ENCODE results near the gene FCN2.

FCN2 gene

DNA sequence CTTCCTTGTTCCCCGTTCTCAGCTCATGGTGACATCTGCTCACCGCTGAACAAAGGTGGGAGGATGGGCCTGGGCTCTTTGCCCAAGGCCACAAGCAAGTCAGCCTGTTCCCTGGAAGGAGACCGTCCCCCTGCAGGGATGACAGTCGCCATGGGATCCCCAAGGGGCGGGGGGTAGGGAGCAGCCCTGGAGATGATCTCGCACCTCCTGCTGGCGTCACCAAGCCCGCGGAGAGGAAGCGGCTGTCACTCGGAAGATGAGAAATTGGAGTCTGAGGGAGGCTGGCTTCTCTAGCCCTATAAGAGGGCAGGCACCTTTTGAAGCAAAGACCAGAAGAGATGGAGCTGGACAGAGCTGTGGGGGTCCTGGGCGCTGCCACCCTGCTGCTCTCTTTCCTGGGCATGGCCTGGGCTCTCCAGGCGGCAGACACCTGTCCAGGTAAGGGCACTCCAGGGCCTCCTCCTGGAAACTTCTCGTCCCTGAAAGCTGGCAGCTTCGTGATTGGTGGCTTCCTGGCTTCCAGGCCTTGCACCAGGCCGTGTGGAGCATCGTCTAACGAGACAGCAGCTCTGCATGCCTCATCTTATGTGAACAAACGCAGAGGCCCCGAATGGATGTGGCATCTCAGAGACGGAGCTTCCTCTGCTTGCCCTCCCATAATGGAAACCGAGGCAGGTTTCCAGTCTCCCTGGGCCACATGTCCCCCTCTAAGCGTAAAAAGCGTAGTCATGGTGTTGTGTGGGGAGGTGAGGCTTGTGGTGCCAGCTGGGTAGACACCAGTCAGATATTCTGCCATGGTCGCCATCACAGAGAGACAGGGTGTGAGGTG is at the start of gene FCN2:
Gene FCN2, plus strand, starts transcription at position 327 of the 829 bp plus-strand sequence. Its CDS starts 12 bp downstream, at position 339.
- Histone ChIP-seq H3K36me3 (ENCODE audit: insufficient read depth, low read length) (no peaks in the 10 kb centered on the region), H3K9ac (ENCODE audit: low read depth, low read length) (no peak within 1 kb of the TSS), H3K4me1 (ENCODE audit: insufficient read depth, low read length) (no peaks in the 10 kb centered on the region), H3K9me3 (ENCODE audit: control insufficient read depth, insufficient read depth, low read length) (no peaks in the 10 kb centered on the region)

DNA sequence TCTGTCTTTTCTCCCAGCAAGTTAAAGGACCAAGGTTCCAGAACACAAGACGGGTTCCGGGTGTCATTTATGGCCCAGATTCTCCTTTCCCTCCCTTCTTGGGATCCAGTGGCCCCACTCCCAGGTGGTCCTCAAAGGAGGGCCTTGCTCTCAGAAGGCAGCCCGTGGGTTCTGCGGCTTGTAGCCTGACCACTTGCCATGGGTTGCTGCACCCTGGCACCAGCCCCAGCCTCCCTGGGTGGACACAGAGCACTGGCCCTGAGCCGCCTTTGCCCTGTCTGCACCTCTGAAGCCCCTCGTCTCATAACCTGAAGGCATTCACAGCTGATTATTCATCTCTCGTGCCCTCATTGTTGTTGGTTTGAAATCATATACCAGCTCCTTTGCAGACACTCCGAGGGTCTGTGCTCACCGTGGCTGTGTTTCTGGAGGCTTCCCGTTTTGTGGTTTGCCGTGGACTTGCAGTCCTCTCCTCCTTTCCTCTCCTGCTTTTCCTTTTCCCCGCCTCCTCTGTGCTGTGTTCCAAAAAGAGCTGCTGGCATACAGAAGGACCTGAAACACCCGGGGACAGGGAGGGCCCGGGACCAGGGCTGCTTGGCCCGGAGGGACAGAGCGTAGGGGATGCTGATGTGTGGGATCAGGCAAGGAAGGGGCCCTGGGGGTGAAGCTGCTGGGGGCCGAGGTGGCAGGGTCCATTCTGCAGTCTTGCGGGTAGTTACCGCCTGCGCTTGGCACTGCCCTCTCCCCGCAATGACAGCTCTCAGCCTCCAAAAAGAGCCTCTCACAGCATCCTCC is 49.5 kb upstream of the FCN2 start:
- Histone ChIP-seq H3K36me3 (ENCODE audit: insufficient read depth, low read length) (no peaks in the 10 kb centered on the region), H3K9me3 (ENCODE audit: control insufficient read depth, insufficient read depth, low read length) (no peaks in the 10 kb centered on the region), H3K4me1 (ENCODE audit: insufficient read depth, low read length) (no peaks in the 10 kb centered on the region), H3K9ac (ENCODE audit: low read depth, low read length) (no peak overlapping the region)

GRCh38 chr9:134832471-134832870 is 48.1 kb upstream of the FCN2 start:
- Histone ChIP-seq H3K36me3 (ENCODE audit: insufficient read depth, low read length) (no peaks in the 10 kb centered on the region), H3K9ac (ENCODE audit: low read depth, low read length) (no peak overlapping the region), H3K4me1 (ENCODE audit: insufficient read depth, low read length) (no peaks in the 10 kb centered on the region)

GRCh38 chr9:134833294-134833880 is 47.2 kb upstream of the FCN2 start:
- H3K36me3 ChIP-seq (ENCODE audit: insufficient read depth, low read length) = no peaks in the 10 kb centered on the region

More at GRCh38 chr9:134832471-134832870, 48.1 kb upstream of the FCN2 start:
- H3K9me3 ChIP-seq (ENCODE audit: control insufficient read depth, insufficient read depth, low read length) = no peaks in the 10 kb centered on the region

DNA sequence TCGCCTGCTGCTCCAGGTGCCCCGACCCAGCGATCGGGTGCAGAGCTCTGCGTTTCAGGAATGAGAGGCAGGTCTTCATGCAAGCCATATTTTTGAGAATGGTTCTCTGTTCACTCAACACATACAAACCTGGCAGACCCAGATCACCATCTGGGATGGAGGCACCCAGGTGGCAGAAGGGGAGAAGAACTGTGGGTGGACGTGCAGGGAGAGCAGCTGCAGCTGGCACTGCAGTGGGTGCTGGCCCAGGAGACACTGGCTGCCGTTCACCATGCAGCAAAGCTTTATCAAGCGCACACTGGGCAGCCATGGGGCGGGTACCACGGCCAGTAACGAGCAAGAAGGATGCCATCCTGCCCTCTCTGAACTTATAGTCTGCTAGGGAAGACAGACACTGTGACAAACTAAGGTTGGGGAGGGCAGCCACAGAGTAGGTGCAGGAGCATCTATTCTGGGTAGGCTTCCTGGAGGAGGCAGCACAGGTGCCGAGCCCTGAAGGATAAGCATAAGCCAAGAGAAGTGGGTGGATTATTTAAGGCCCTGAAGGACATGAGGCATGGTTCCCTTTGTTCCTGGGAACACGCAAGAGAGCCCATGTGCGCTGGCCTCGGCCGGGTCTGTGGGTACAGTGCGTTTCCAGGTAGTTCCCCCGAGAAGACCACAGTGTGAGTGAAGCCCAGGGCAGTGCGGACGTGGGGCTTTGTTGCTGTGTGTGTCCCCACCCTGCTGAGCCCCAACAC is 46.2 kb upstream of the FCN2 start:
- no peaks in the 10 kb centered on the region for H3K36me3 ChIP-seq (ENCODE audit: insufficient read depth, low read length)

More at GRCh38 chr9:134833294-134833880, 47.2 kb upstream of the FCN2 start:
- Histone ChIP-seq H3K4me1 (ENCODE audit: insufficient read depth, low read length) (no peaks in the 10 kb centered on the region), H3K9me3 (ENCODE audit: control insufficient read depth, insufficient read depth, low read length) (no peaks in the 10 kb centered on the region), H3K9ac (ENCODE audit: low read depth, low read length) (no peak overlapping the region)

GRCh38 chr9:134834957-134835419 is 45.6 kb upstream of the FCN2 start:
- Histone ChIP-seq H3K9me3 (ENCODE audit: control insufficient read depth, insufficient read depth, low read length) (no peaks in the 10 kb centered on the region), H3K36me3 (ENCODE audit: insufficient read depth, low read length) (no peaks in the 10 kb centered on the region), H3K4me1 (ENCODE audit: insufficient read depth, low read length) (no peaks in the 10 kb centered on the region), H3K9ac (ENCODE audit: low read depth, low read length) (no peak overlapping the region)

More for the DNA sequence above, 46.2 kb upstream of the FCN2 start:
- Histone ChIP-seq H3K9ac (ENCODE audit: low read depth, low read length) (no peak overlapping the region), H3K9me3 (ENCODE audit: control insufficient read depth, insufficient read depth, low read length) (no peaks in the 10 kb centered on the region), H3K4me1 (ENCODE audit: insufficient read depth, low read length) (no peaks in the 10 kb centered on the region)

DNA sequence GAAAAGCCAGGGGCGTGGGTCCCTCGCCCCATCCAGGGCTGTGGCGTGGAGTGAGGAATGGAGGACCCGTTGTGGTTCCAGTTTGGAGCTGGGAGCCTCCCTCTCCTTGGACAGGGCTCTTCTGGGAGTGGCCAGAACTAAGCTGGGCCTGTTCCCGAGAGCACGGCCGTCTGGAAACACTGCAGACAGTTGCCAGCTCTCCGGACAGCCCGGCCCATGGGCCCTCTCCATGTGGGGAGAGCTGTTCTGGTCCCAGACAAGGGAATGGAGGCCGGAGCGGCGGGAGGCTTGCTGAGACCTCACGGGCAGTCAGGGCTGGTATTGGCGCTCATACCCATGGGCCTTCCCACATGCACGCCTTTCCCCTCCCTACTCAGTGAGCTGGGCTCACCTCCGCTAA is 45.2 kb upstream of the FCN2 start:
- H3K4me1 ChIP-seq (ENCODE audit: insufficient read depth, low read length) = no peaks in the 10 kb centered on the region
- H3K36me3 ChIP-seq (ENCODE audit: insufficient read depth, low read length) = no peaks in the 10 kb centered on the region
- H3K9me3 ChIP-seq (ENCODE audit: control insufficient read depth, insufficient read depth, low read length) = no peaks in the 10 kb centered on the region
- no peak overlapping the region for H3K9ac ChIP-seq (ENCODE audit: low read depth, low read length)

GRCh38 chr9:134835987-134836386 is 44.6 kb upstream of the FCN2 start:
- no peaks in the 10 kb centered on the region for H3K4me1 ChIP-seq (ENCODE audit: insufficient read depth, low read length)
- no peak overlapping the region for H3K9ac ChIP-seq (ENCODE audit: low read depth, low read length)
- no peaks in the 10 kb centered on the region for H3K36me3 ChIP-seq (ENCODE audit: insufficient read depth, low read length)
- H3K9me3 ChIP-seq (ENCODE audit: control insufficient read depth, insufficient read depth, low read length) = no peaks in the 10 kb centered on the region

- Histone ChIP-seq H3K9ac (ENCODE audit: low read depth, low read length) (no peak overlapping the region), H3K9me3 (ENCODE audit: control insufficient read depth, insufficient read depth, low read length) (no peaks in the 10 kb centered on the region), H3K36me3 (ENCODE audit: insufficient read depth, low read length) (no peaks in the 10 kb centered on the region), H3K4me1 (ENCODE audit: insufficient read depth, low read length) (no peaks in the 10 kb centered on the region)
Observed at GRCh38 chr9:134836406-134836970, 44.1 kb upstream of the FCN2 start.

DNA sequence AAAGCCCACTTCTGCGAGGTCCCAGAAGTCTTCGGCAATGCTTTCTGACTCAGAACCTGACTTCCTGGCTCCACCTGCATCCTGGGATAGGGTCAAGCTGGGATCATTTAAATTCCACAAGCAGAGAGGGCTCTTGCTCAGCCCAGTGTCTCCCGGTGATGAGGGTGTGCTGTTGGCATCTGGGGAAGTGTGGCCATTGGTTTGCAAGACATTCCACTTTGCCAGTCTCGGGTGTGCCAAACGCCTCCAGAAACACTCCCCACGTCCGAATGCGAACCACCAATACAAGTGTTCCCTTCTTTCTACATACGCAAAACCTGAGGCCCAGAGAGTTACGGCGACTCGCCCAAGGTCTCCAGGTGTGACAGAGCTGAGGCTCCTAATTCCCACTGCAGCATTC is 43.1 kb upstream of the FCN2 start:
- no peaks in the 10 kb centered on the region for H3K4me1 ChIP-seq (ENCODE audit: insufficient read depth, low read length)
- H3K9me3 ChIP-seq (ENCODE audit: control insufficient read depth, insufficient read depth, low read length) = no peaks in the 10 kb centered on the region
- H3K9ac ChIP-seq (ENCODE audit: low read depth, low read length) = no peak overlapping the region
- no peaks in the 10 kb centered on the region; the same call in 1 of the 2 replicates for H3K36me3 ChIP-seq (ENCODE audit: insufficient read depth, low read length)

DNA sequence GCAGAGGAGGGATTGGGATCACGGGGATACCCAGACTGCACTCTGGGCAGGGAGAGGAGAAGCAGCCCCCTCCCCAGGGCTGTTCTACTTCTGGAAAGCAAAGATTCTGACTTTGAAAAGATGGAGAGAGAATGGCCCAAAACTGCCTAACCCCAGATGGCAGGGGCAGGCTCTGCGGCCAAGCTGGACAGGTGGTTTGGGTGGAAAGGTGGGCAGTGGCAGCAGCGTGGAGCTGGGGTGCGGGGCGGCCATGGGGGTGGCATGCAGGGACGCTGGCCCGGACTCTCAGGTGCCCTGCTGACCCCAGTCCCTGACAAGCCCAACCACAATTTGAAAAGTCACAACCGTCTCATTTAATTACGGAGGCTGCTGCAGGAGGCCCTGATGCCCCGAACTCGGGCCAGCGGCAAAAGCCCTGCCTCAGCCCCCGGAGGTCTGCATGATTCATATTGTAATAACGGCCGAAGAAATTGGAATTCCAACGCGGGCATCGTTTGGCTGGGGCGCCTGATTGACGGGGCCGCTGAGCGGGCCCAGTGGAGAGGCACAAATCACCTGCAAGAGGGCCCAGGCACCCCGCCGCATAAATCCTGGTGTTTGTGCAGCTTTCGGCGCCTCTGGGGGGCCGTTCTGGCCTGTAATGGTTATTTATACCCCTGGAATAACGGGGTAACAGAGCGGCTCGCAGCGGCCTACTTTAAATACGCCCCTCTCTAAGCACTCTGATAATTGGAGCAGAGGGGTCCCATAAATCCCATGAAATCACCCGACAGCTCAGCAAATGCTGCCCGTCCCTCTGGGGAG is 41.8 kb upstream of the FCN2 start:
- Histone ChIP-seq H3K9ac (ENCODE audit: low read depth, low read length) (no peak overlapping the region), H3K4me1 (ENCODE audit: insufficient read depth, low read length) (no peaks in the 10 kb centered on the region), H3K9me3 (ENCODE audit: control insufficient read depth, insufficient read depth, low read length) (no peaks in the 10 kb centered on the region), H3K36me3 (ENCODE audit: insufficient read depth, low read length) (no peaks in the 10 kb centered on the region; the same call in 1 of the 2 replicates)

DNA sequence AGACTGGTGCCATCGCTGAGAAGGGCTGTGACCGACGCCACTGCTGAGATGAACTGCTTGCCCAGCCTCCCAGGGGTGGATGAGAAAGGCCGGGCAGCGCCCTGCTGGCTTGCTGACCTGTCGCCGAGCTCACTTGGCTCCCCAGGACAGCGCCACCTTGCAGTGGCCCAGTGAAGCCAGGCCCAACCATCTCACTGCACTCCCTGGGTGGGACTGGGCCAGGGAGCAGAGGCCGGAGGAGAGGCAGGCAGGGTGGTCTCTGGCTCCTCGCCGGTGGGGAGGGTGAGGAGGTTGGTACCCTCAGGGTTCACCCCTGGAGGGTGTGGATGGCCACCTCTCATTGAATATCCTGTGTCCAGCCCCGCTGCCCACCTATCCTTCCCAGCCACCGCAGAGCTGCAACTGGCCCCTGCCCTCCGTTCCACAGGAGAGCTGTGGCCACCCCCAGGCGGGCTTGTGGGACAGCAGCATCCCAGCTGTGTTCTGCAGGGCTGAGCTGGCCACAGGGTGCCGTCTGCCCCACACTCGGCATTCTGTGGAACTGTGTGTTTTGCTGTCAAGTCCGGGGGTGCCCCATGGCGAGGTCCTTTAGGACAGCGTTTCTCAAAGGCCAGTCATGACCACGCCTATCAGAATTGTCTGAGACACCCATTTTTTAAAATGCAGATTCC is 41.0 kb upstream of the FCN2 start:
- no peak overlapping the region for H3K9ac ChIP-seq (ENCODE audit: low read depth, low read length)
- H3K36me3 ChIP-seq (ENCODE audit: insufficient read depth, low read length) = no peaks in the 10 kb centered on the region; the same call in 1 of the 2 replicates
- H3K4me1 ChIP-seq (ENCODE audit: insufficient read depth, low read length) = no peaks in the 10 kb centered on the region
- no peaks in the 10 kb centered on the region for H3K9me3 ChIP-seq (ENCODE audit: control insufficient read depth, insufficient read depth, low read length)

GRCh38 chr9:134840511-134840910 is 40.1 kb upstream of the FCN2 start:
- Histone ChIP-seq H3K4me1 (ENCODE audit: insufficient read depth, low read length) (no peaks in the 10 kb centered on the region), H3K36me3 (ENCODE audit: insufficient read depth, low read length) (no peaks in the 10 kb centered on the region; the same call in 1 of the 2 replicates), H3K9ac (ENCODE audit: low read depth, low read length) (no peak overlapping the region), H3K9me3 (ENCODE audit: control insufficient read depth, insufficient read depth, low read length) (no peaks in the 10 kb centered on the region)

Data from ES-I3 (cell line).